Smooth muscle cell (in vitro differentiated cells): ENCODE results near the gene ROBO2. TPM values are rescaled to one million over a fixed set of nuclear protein-coding genes. Genes with fewer than 3 reads are reported as not detected.

Experiments
- DNase-seq: peaks from one replicate; lab custom pipeline; 2025; ENCODE audit not compliant: unreplicated experiment; lab: John Stamatoyannopoulos, UW
- H2AFZ ChIP-seq: fragments of 200-600 bp; sonication (generic); 2 replicates; pipeline ENCODE4 v1.6.0; 2016; ENCODE audit warnings: antibody characterized with exemption, low read depth, mild to moderate bottlenecking
- H3F3A ChIP-seq: fragments of 200-600 bp; sonication (generic); 2 replicates; pipeline ENCODE4 v1.6.0; 2017; ENCODE audit warnings: antibody characterized with exemption, low read depth
- H3K27ac ChIP-seq: fragments of 200-600 bp; sonication (generic); 2 replicates; pipeline ENCODE4 v1.5.1; 2016; ENCODE audit warnings: low read depth, mild to moderate bottlenecking
- H3K27me3 ChIP-seq: fragments of 200-600 bp; sonication (generic); 2 replicates; pipeline ENCODE4 v1.6.1; 2016; ENCODE audit warnings: low read depth, mild to moderate bottlenecking
- H3K36me3 ChIP-seq: fragments of 200-600 bp; sonication (generic); 2 replicates; pipeline ENCODE4 v1.5.1; 2016; ENCODE audit warnings: low read depth
- H3K4me1 ChIP-seq: fragments of 200-600 bp; sonication (generic); 2 replicates; pipeline ENCODE4 v1.5.1; 2016; ENCODE audit warnings: low read depth
- H3K4me2 ChIP-seq: fragments of 200-600 bp; sonication (generic); 2 replicates; pipeline ENCODE4 v1.6.0; 2016; ENCODE audit warnings: mild to moderate bottlenecking
- H3K4me3 ChIP-seq: fragments of 200-600 bp; sonication (generic); 2 replicates; pipeline ENCODE4 v1.5.1; 2016; ENCODE audit warnings: mild to moderate bottlenecking
- H3K79me2 ChIP-seq: fragments of 200-600 bp; sonication (generic); 2 replicates; pipeline ENCODE4 v1.6.0; 2016; ENCODE audit warnings: low read depth, mild to moderate bottlenecking
- H3K9ac ChIP-seq: fragments of 200-600 bp; sonication (generic); 2 replicates; pipeline ENCODE4 v1.6.0; 2016; ENCODE audit warnings: low read depth
- H3K9me3 ChIP-seq: fragments of 200-600 bp; sonication (generic); replicated peaks from 2 replicates; pipeline ENCODE4 v1.5.1; 2016; ENCODE audit warnings: low read depth
- H4K20me1 ChIP-seq: fragments of 200-600 bp; sonication (generic); 2 replicates; pipeline ENCODE4 v1.6.0; 2016; ENCODE audit warnings: low read depth
- WGBS: methylation state at CpG from one replicate; pipeline ENCODE4 v1.1.7; 2016; ENCODE audit warnings: low lambda C conversion rate; 5-methylcytosine and 5-hydroxymethylcytosine counted together
- polyA plus RNA-seq: library from polyadenylated mRNA; unstranded; fragments of >200 nt; fragmentation: Nextera tagmentation; extraction: Ambion mirVana; gene quantifications from 2 replicates; pipeline ENCODE4 v1.2.1, GENCODE V29; 2016
- total RNA-seq: library from RNA; depleted of rRNA; stranded (reverse); fragments of >200 nt; gene quantifications from 2 replicates; pipeline ENCODE4 v1.2.3, GENCODE V29; 2014
- TF ChIP-seq, protein P1 (sequence below): fragments of 200-600 bp; sonication (generic); IDR thresholded peaks from 2 replicates; pipeline ENCODE4 v1.5.1; 2017; ENCODE audit warnings: borderline replicate concordance, mild to moderate bottlenecking, antibody characterized with exemption; ENCODE audit not compliant: insufficient read depth, poor library complexity, severe bottlenecking

ROBO2 gene
- total and polyA plus RNA-seq, 2 experiments from 2014 or later, result 23.9 to 54.4 TPM

DNA sequence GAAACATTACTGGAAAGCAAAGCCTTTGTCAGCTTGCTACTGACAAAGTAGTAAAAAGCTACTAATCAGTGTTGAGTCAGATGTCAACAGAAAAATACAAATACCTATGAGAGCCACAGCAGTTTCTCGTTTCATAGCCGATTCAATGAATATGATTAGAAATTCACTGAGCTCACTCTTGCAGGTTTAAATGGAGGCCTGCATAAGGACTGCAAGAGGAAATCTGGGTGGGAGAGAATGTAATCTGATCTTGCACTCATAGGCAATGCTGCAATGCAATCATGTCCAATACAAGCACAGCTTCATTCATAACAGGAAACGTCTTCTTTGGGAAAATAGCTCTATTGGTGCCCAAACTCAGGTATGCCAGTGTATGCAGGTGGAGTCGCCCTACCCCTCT, 608.8 kb downstream of the ROBO2 start:
- Histone ChIP-seq H3K9me3 (no peaks in the 10 kb centered on the region), H3K27ac (no peak overlapping the region), H4K20me1 (no peaks in the 10 kb centered on the region), H3K27me3 (no peaks in the 10 kb centered on the region), H3K4me3 (no peak overlapping the region), H3F3A (no peaks in the 10 kb centered on the region), H3K4me2 (no peak overlapping the region), H3K9ac (no peak overlapping the region), H2AFZ (no peak overlapping the region), H3K4me1 (no peaks in the 10 kb centered on the region), H3K36me3 (peaks cover 3% of the 10 kb centered on the region), H3K79me2 (no peaks in the 10 kb centered on the region)
- TF ChIP-seq, protein P1, sequence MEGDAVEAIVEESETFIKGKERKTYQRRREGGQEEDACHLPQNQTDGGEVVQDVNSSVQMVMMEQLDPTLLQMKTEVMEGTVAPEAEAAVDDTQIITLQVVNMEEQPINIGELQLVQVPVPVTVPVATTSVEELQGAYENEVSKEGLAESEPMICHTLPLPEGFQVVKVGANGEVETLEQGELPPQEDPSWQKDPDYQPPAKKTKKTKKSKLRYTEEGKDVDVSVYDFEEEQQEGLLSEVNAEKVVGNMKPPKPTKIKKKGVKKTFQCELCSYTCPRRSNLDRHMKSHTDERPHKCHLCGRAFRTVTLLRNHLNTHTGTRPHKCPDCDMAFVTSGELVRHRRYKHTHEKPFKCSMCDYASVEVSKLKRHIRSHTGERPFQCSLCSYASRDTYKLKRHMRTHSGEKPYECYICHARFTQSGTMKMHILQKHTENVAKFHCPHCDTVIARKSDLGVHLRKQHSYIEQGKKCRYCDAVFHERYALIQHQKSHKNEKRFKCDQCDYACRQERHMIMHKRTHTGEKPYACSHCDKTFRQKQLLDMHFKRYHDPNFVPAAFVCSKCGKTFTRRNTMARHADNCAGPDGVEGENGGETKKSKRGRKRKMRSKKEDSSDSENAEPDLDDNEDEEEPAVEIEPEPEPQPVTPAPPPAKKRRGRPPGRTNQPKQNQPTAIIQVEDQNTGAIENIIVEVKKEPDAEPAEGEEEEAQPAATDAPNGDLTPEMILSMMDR, result no peak
- 68% methylated on average over 4 of the region's 4 CpGs for WGBS
- no peak for DNase-seq

GRCh38 chr3:77652624-77653023, 612.7 kb downstream of the ROBO2 start:
- DNase-seq, result no peak
- Histone ChIP-seq H3K4me1 (no peaks in the 10 kb centered on the region), H3K4me2 (no peak overlapping the region), H3K36me3 (no peaks in the 10 kb centered on the region), H3F3A (no peaks in the 10 kb centered on the region), H3K79me2 (no peaks in the 10 kb centered on the region), H4K20me1 (no peaks in the 10 kb centered on the region), H3K9me3 (no peaks in the 10 kb centered on the region), H3K4me3 (no peak overlapping the region), H2AFZ (no peak overlapping the region), H3K9ac (no peak overlapping the region), H3K27ac (no peak overlapping the region), H3K27me3 (no peaks in the 10 kb centered on the region)
- TF ChIP-seq, protein P1, result no peak

GRCh38 chr3:77655396-77655795, 615.5 kb downstream of the ROBO2 start:
- H3K9ac ChIP-seq, result no peak overlapping the region
- H3K79me2 ChIP-seq, result no peaks in the 10 kb centered on the region
- no peak overlapping the region for H3K4me2 ChIP-seq
- no peaks in the 10 kb centered on the region for H3K4me1 ChIP-seq
- TF ChIP-seq, protein P1, result no peak
- no peak overlapping the region for H2AFZ ChIP-seq
- H3K27me3 ChIP-seq, result no peaks in the 10 kb centered on the region
- no peaks in the 10 kb centered on the region for H3K9me3 ChIP-seq
- H4K20me1 ChIP-seq, result no peaks in the 10 kb centered on the region
- H3K4me3 ChIP-seq, result no peak overlapping the region
- DNase-seq, result no peak
- no peak overlapping the region for H3K27ac ChIP-seq
- WGBS, result 75% methylated on average over 1 of the region's 1 CpG
- H3F3A ChIP-seq, result no peaks in the 10 kb centered on the region
- no peaks in the 10 kb centered on the region for H3K36me3 ChIP-seq

DNA sequence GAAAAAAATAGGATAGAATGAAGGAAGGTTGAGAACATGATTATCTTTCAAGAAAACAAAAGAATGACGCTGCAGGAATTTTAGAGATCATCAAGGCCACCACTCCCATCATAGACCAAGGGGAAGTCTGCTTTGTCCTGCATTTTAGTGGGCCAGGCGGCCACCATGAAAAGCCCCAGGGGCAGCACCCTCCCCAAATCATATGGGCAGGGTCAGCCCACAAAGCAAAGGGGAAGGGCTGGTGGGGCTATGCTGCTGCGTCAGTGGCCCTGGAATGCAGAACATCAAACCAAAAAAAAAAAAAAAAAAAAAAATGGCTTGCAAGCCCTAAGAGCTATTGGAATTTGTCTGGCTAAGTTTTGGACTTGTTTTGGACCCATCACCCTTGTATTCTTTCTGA, 620.8 kb downstream of the ROBO2 start:
- no peak overlapping the region for H3K27ac ChIP-seq
- no peak overlapping the region for H2AFZ ChIP-seq
- no peaks in the 10 kb centered on the region for H3K4me1 ChIP-seq
- H3K27me3 ChIP-seq, result no peaks in the 10 kb centered on the region
- no peak overlapping the region for H3K4me2 ChIP-seq
- no peaks in the 10 kb centered on the region for H3K36me3 ChIP-seq
- H3K9me3 ChIP-seq, result no peaks in the 10 kb centered on the region
- H3F3A ChIP-seq, result no peaks in the 10 kb centered on the region
- no peak overlapping the region for H3K9ac ChIP-seq
- DNase-seq, result no peak
- no peaks in the 10 kb centered on the region for H3K79me2 ChIP-seq
- TF ChIP-seq, protein P1, result no peak
- no peaks in the 10 kb centered on the region for H4K20me1 ChIP-seq
- no peak overlapping the region for H3K4me3 ChIP-seq
- 74% methylated on average over 3 of the region's 3 CpGs for WGBS
